GM19463 (cell line): ENCODE measurements around the gene SMPDL3B.

Experiments used
- ATAC-seq: cut with Tn5 transposase; IDR thresholded peaks from one replicate; pipeline ENCODE4 v1.9.1; 2021; ENCODE audit warnings: mild to moderate bottlenecking, moderate library complexity; ENCODE audit not compliant: unreplicated experiment

SMPDL3B gene

GRCh38 chr1:27940297-27940696 lies 5.5 kb downstream of the SMPDL3B start:
- no peak for ATAC-seq

- ATAC-seq: no peak
These were observed 6.2 kb downstream of the SMPDL3B start for GRCh38 chr1:27940870-27941560.

GRCh38 chr1:27941671-27942540 lies 7.1 kb downstream of the SMPDL3B start:
- no peak for ATAC-seq

- no peak for ATAC-seq
These were observed 10.2 kb downstream of the SMPDL3B start for GRCh38 chr1:27945020-27945419.

GRCh38 chr1:27949027-27949426 lies 14.2 kb downstream of the SMPDL3B start:
- no peak for ATAC-seq

- ATAC-seq: no peak
These were observed 16.6 kb downstream of the SMPDL3B start for GRCh38 chr1:27951396-27951795.

- no peak for ATAC-seq
These were observed 17.3 kb downstream of the SMPDL3B start for GRCh38 chr1:27952147-27952546.

GRCh38 chr1:27954186-27954585 lies 19.4 kb downstream of the SMPDL3B start:
- ATAC-seq: no peak

- ATAC-seq: no peak
These were observed 20.3 kb downstream of the SMPDL3B start for GRCh38 chr1:27955076-27955475.

- no peak for ATAC-seq
These were observed 22.0 kb downstream of the SMPDL3B start for GRCh38 chr1:27956761-27957160.

GRCh38 chr1:27957655-27958054 lies 22.9 kb downstream of the SMPDL3B start:
- ATAC-seq: no peak

GRCh38 chr1:27958513-27958912 lies 23.7 kb downstream of the SMPDL3B start:
- ATAC-seq: no peak

- ATAC-seq: peak; percentile 88
These were observed 25.2 kb downstream of the SMPDL3B start, which contains the start of gene XKR8 for GRCh38 chr1:27959792-27960603. XKR8 (plus strand) TSS chr1:27959973; CDS start chr1:27960070, 97 bp downstream.

- no peak for ATAC-seq
These were observed 26.2 kb downstream of the SMPDL3B start for GRCh38 chr1:27960762-27961645.

- ATAC-seq: no peak
These were observed 26.9 kb downstream of the SMPDL3B start for GRCh38 chr1:27961646-27962221.

GRCh38 chr1:27963393-27963792 lies 28.6 kb downstream of the SMPDL3B start:
- no peak for ATAC-seq

GRCh38 chr1:27966402-27967105 lies 31.8 kb downstream of the SMPDL3B start:
- no peak for ATAC-seq

- no peak for ATAC-seq
These were observed 32.5 kb downstream of the SMPDL3B start for GRCh38 chr1:27967106-27967883.
